DOHH2 (cell line): Measurements from ENCODE around the gene EGFLAM.

Source experiments
- CTCF ChIP-seq: fragments of 200-600 bp; sonication (generic); IDR thresholded peaks from one replicate; pipeline ENCODE4 v1.5.1; 2014; ENCODE audit warnings: antibody characterized with exemption, mild to moderate bottlenecking, low read depth, low read length; ENCODE audit not compliant: poor library complexity, severe bottlenecking
- EZH2phosphoT487 ChIP-seq: fragments of 200-600 bp; sonication (generic); IDR thresholded peaks from 2 replicates; pipeline ENCODE4 v1.6.1; 2017; ENCODE audit warnings: borderline replicate concordance, mild to moderate bottlenecking, antibody characterized with exemption, low read length, moderate library complexity, mixed read lengths

GRCh38 chr5:38447056-38447455, 188.7 kb downstream of the EGFLAM start:
- no peak for TF ChIP-seq CTCF
- no peak for TF ChIP-seq EZH2phosphoT487
